ENCODE measurements around the gene MANF. TPM values are rescaled to one million over a fixed set of nuclear protein-coding genes. Genes with fewer than 3 reads are reported as not detected.

The MANF gene
- polyA plus RNA-seq, 1 donor = 54.3 TPM

DNA sequence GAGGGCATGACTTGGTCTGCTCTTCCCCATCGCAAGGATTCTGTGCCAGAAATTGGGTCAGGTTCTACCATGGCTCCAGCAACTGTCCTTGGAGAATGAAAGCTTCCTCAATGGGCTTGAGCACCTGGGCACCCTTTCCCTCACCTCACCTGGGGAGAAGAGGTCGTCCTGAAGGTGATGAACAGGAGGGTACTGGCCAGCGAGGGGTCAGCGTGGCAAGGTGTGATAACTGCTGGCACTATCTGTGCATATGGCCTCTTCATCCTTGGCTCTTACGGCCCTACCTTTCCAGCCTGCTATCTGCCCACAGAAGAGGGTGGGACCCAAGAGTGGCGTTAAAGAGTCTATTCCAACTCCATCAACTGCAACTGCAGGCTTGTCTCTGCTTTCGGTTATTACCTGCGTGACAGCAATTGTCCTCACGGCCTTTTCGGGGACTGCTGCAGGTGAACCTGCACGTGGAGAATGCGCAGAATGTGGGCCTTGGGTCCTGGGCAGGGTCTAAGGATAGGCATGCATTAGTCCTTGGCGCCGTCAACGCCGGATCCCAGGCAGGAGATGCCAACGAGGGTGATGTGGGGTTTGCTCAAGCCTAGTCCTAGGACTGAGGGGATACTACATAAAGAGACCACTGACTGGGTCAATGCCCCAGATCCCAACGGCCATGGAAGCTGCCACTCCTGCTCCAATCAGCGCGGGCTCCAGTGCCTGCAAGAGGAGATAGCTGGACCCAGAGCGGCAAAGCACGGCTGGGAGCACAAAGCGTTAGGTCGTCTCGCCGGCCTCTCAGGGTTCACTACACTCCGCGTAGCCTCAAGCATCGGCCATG, 5.4 kb downstream of the MANF start:
- no peak for DNase-seq (ENCODE audit: low read depth)

DNA sequence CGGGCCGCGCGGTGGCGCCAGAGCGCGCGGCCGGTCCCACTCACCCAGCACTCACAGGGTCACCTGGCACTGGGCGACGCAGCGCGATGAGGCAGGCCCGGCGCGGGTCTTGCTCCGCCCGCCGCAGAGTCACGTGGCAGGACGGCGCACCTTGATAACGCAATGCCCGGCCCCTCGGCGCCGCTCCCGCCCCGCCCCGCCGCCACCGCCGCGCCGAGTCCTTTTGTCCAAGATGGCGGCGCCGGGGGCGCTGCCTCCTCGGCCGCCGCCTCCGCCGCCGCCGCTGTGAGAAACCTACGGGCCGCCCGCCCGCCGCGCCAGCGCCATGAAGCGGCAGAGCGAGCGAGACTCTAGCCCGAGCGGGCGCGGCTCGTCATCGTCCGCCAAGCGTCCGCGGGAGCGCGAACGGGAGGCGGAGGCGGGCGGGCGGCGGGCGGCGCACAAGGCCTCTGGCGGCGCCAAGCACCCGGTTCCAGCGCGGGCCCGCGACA, 6.0 kb downstream of the MANF start, which contains the start of gene RBM15B:
Gene RBM15B (plus strand): TSS at position 211 of the 491 bp plus-strand sequence. CDS start 115 bp downstream, at position 326.
- peak; percentile 89 for DNase-seq (ENCODE audit: low read depth)

DNA sequence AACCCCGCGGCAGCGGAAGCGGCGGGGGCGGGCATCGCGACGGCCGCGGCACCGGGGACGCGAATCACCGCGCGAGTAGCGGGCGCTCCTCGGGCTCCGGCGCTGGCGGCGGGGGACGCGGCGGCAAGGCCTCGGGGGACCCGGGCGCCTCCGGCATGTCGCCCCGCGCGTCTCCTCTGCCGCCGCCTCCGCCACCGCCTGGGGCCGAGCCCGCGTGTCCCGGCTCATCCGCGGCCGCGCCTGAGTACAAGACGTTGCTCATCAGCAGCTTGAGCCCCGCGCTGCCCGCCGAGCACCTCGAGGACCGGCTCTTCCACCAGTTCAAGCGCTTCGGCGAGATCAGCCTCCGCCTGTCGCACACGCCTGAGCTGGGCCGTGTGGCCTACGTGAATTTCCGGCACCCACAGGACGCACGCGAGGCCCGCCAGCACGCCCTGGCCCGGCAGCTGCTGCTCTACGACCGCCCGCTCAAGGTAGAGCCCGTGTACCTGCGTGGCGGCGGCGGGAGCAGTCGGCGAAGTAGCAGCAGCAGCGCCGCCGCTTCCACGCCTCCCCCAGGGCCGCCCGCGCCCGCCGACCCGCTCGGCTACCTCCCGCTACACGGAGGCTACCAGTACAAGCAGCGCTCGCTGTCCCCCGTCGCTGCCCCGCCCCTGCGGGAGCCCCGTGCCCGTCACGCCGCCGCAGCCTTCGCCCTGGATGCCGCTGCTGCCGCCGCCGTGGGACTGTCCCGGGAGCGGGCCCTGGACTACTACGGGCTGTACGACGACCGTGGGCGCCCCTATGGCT, 6.7 kb downstream of the MANF start:
- no peak for DNase-seq (ENCODE audit: low read depth)

DNA sequence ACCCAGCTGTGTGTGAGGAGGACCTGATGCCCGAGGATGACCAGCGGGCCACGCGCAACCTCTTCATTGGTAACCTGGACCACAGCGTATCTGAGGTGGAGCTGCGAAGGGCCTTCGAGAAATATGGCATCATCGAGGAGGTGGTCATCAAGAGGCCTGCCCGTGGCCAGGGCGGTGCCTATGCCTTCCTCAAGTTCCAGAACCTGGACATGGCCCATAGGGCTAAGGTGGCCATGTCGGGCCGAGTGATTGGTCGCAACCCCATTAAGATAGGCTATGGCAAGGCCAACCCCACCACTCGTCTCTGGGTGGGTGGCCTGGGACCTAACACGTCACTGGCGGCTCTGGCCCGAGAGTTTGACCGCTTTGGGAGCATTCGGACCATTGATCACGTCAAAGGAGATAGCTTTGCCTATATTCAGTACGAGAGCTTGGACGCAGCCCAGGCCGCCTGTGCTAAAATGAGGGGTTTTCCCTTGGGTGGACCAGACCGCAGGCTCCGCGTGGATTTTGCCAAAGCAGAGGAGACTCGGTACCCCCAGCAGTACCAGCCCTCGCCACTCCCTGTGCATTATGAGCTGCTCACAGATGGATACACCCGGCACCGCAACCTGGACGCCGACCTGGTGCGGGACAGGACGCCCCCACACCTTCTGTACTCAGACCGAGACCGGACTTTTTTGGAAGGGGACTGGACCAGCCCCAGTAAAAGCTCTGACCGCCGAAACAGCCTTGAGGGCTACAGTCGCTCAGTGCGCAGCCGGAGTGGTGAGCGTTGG, 7.5 kb downstream of the MANF start:
- no peak for DNase-seq (ENCODE audit: low read depth)

DNA sequence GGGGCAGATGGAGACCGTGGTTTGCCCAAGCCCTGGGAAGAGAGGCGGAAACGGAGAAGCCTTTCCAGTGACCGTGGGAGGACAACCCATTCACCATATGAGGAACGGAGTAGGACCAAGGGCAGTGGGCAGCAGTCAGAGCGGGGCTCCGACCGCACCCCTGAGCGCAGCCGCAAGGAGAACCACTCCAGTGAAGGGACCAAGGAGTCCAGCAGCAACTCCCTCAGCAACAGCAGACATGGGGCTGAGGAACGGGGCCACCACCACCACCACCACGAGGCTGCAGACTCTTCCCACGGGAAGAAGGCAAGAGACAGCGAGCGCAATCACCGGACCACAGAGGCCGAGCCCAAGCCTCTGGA, 8.0 kb downstream of the MANF start:
- DNase-seq (ENCODE audit: low read depth) = no peak

DNA sequence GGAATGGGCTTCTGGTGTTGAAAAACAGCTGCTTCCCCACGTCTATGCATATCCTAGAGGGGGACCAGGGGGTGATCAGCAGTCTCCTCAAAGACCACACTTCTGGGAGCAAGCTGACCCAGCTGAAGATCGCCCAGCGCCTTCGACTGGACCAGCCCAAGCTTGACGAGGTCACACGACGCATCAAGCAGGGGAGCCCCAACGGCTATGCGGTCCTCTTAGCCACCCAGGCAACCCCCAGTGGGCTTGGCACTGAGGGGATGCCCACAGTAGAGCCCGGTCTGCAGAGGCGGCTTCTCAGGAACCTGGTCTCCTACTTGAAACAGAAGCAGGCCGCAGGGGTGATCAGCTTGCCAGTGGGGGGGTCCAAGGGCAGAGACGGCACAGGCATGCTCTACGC, 8.5 kb downstream of the MANF start:
- DNase-seq (ENCODE audit: low read depth) = no peak

DNA sequence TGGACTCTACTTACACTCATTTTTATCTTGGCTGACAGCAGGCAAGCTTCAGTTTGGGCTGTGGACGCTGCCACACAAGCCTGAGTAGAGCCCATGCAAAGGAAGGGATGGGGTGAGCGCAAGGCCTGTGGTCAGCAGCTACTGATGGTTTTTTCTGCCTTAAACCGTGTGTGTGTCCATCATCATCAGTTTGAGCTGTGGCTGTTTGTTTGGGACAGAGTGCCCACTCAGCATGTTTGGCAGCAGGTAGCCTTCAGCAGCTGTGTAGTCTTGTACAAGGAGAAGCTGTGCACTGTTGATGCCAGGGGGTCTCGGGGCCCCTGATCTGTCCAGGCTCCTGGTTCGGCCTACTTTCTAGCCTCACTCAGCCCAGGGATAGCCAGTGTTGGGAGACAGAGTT, 9.4 kb downstream of the MANF start:
- no peak for DNase-seq (ENCODE audit: low read depth)

DNA sequence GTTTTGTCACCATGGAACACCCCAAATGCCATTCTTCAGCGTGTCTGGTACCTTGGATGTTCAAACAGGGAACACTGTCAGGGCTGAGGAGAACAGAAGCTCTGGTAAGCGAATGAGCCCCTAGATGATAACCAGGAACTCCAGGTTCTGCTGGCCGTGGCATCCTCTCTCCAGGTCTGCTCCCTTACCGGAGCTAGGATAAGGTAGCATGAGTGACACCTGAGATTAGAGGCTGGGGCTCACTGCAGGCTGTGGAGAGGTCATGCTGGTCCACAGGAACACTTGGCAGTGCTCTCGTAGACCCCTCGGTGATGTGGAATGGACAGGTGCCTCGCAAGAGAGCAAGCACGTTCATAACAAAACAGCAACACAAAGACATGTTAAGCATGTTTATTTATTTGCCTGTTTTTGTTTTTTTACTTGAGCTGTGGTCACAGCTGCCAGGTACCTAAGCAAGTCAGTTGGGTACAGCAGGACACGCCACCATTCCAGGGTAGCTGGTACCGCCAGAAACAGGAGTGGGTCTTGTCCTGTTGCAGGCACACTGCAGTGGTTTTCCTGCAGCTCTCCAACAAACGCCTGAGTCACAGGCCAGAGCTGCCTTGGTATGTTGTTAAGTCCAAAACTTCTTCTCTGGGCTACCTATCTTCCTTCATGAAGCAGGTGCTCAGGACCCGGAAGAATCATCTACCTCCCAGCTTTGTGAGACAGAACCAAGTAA, 10.6 kb downstream of the MANF start:
- DNase-seq (ENCODE audit: low read depth) = no peak

DNA sequence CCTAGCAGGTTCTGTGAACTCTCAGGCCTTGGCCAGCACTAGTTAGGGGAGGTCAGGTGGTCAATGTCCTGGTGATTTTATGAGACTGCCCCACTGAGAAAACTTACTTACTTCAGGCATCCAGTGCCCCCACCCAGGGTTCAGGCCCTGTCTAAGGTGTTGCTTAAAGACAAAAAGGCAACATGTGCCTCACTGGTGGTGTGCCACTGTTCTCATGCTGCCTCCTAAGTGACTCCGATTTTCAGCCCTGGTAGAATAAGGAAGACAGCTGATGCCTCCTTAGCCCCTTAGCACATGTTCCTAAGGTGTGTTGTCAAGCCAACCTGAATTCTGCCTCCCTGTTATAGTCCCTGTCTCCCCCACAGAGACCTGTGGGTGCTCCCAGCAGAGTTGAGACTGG, 11.3 kb downstream of the MANF start:
- DNase-seq (ENCODE audit: low read depth) = no peak

DNA sequence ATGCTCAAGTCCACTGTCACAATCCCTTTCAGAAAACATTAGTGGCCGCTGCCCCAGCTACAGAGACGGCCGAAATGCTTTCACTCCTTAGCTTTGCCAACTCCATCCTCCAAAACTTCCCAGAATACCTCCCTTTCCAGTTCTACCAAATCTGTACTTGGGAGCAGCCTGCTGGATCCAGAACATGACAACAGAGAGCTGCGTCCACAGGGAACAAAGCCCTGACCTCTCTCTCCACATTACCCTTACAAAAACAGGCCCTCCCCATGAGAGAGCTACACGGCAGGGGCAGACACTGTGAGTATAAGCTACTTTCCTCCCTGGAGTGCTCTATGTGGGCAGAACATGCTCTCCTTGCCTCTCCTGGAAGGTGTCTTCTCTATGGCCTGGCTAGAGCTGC, 12.3 kb downstream of the MANF start:
- no peak for DNase-seq (ENCODE audit: low read depth)

DNA sequence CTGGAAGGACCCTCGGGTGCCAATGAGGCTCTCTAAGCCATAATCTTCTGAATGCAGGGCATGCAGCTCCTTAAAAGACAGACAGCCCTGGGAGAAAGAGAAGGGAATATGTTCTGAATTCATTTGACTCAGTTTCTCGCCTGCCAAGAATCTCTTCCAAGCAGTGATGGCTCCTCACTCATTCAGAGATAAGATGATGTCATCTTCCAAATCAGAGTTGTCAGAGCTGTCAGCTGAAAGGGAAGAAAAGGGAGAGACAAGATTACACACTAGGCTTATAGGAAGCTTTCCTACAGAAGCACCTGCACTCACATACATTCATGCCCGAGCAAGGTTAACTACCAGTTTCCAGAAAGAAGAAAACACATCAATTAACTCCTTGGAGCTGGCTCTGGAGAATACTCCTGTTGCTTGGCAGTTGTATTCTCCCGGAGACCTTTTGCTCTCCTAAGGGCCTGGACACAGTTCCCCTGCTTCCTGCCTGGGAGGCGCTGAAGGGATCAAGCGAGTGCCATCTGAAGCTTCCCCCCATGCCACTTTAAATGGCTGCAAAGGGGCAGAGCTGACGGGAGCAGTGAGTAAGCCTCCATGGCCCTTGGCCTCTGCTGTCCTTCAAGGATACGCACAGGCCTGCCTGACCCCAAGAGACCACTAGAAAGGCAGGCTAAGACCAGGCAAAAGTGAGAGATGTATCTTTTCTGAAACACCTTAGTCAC, 13.7 kb downstream of the MANF start:
- DNase-seq (ENCODE audit: low read depth) = no peak

DNA sequence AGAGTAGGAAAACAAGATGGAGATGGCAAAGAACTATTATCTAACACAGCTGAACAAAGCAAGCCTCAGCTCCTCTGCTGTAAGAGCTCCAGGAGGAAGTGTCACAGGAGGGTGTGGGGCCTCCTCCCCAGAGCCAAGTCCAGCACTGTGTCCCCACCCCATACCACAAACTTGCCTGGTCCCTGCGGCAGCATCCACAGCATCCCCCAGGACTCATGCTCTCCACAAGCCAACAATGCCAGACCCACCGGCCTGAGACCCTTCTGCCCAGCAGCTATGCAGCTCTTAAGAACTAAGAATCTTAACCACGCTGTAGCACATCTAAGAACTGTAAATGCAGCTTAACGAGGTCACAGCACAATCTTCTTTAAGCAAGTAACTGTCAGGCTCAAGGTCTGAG, 15.1 kb downstream of the MANF start:
- DNase-seq (ENCODE audit: low read depth) = no peak

DNA sequence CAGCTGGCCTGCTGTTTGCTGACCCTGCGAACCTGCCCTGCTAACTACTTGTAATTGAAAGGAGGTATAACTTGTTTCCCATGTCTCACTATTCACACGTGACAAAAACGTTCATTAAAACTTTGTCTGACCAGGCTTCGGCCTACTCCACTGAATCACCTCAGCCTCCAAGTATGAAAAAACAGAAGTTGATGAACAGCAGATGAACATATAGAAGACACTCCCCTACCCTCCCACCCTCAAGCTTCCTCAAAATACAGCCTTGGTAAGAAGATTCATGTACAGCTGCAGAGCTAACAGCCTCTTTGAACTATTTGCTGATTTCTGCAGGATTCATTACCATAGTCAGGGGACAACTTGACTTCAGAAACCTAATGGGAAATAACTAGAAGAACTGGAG, 16.6 kb downstream of the MANF start:
- no peak for DNase-seq (ENCODE audit: low read depth)

DNA sequence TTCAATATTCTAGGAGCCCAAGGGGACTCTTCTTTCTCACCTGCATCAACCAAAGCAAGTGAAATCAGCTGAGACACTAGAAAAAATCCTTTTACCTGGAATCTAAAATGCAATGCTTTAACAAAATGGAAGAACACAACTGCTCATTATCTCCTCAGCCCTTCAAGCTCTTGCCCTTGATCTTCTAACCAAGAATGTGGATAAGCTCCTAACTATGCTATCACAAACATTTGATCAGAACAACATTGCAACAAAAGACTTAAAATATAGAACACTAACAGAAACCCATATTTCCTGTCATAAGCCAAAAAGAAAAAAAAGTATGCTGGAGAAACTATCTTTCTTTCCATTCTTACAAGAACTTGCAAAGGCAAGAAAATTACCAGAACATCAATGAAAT, 18.6 kb downstream of the MANF start:
- DNase-seq (ENCODE audit: low read depth) = no peak

DNA sequence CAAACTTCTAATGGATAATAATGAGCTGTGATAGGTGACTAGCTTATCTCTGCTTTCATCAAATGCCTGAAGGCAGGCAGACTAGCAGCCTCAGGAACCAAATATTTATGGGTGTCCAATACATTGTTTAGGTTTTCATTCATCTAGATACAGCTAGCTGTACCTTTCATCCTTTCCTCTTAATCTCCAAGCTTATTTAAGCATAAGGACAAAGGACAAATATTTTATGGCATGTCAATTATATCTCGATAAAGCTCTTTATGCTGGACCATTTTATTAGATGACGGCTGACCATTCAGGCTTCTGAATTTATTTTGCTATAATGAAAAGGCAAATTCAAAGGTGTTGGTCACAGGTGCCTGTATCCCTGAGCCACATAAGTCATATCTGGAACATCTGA, 22.9 kb downstream of the MANF start:
- DNase-seq (ENCODE audit: low read depth) = no peak

DNA sequence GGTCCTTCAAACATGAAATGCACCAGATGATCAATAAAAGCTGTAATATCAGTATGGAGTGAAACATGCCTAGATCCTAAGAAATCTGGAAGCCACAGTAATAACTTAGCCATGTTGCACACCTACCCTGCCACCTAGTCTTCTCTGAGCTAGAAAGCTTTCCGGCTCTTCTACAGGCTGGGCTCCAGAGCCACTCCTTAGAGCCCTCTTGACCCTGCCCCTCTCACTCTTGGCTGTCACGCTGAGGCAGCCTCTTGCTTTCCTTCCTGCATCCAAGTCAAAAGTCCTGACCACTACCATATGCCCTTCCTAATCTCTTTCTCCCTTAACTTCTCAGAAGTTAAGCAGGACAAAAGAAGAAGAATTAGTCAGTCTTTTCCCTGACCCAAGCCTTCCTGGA, 23.7 kb downstream of the MANF start:
- DNase-seq (ENCODE audit: low read depth) = no peak

DNA sequence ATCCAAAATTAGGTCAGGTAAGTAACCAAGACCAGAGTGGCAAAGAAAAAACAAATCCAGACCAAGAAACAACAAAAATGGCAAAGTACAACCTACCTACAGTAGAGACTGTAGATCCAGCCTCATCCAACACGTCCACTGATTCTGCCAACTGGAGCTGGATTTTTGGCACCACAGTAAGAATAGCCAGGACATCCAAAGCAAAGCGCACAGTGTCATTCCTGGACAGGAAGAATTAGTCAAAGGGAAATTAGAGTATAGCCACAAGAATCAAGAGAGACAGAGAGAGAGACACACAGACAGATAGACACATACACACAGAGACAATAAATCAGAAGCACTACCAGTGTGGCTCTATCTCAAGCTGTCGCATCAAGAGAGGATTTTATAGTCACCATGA, 37.1 kb downstream of the MANF start:
- DNase-seq (ENCODE audit: low read depth) = no peak

DNA sequence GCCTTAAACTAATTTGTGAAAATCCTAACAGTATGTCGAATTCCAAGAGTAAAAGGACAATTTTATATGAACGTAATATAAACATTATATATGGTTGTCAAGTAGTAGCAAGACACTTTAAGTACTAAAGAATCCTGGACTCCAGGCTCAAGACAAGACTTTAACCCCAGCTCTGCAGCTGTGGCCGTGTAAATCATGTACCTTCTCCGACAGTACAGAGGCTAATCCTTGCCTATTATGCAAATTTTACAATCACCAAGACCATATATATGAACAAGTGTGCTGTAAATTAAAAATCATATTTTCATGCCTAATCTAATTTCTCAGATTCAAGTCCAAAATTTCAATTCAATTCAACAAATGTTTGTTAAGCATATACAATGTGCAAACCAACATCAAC, 41.8 kb downstream of the MANF start:
- no peak for DNase-seq (ENCODE audit: low read depth)

DNA sequence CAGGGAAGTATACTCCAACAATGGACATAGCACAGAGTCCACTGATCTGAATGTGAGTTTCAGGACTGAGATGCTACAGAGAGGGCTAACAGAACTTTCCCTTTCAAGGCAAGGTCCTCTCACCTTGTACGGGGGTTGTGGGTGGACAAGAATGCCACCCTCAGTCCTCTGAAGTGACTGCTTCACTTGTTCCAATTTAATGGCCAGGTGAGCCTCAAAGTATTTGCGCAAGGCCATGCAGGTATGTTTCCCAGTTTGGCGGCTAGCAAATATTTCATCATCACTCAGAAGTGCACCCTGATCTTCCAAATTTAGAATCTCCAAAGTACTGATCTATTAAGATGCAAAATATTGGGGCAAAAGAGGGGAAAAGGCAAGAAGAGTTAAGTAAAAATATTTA, 44.0 kb downstream of the MANF start:
- DNase-seq (ENCODE audit: low read depth) = no peak

DNA sequence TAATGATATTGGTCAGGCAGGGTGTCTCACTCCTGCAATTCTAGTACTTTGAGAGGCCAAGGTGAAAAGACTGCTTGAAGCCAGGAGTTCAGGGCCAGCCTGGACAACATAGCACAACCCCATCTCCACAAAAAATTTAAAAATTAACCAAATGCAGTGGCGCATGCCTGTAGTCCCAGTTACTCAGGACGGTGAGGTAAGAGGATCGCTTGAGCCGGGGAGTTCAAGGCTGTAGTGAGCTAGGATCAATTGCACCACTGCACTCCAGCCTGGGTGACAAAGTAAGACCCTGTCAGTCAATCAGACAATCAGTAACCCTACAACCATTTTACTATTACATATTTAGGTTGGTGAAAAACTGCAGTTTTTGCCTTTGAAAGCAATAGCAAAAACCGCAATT, 49.0 kb downstream of the MANF start:
- DNase-seq (ENCODE audit: low read depth) = no peak

DNA sequence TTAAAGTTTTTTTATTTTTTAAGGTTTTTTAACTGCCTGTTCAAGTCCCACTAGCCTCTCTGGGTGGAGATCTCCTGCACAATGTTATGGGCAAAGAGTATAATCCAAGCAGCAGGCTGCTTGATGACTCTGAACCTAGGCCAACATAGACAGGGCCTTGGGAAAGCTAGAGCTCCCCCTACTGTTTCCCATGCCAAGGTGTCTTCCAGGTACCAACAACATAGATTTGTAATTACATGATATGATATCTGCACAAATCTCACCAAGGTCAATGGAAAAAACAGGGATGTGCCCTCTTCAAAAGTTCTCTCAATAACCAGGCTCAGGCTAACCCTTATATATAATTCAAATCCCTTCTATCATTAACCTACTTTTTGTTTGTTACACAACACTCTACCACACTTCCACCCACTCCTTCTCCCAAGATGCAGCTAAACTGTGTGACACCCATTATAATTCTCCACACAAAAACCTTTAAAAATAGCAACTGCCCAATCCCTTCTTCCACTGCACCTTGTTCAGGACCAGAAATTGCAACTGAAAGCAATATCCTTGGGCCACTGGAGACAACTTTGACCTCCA, 49.7 kb downstream of the MANF start:
- peak; percentile 6 for DNase-seq (ENCODE audit: low read depth)

Data from forelimb muscle (tissue), 1 donor.